T-helper 2 cell treated with Interferon-gamma antibody and Interleukin-4, amounts not matched to agents 100 ng/mL and 5 ng/mL, for 36 hours (primary cell): ENCODE measurements around the gene HPCAL1. TPM values are rescaled to one million over a fixed set of nuclear protein-coding genes. Genes with fewer than 3 reads are reported as not detected.

Experiments
- intact Hi-C: fragments of 100-400 bp; cut with micrococcal nuclease; formaldehyde crosslinking; loops from one replicate; pipeline ENCODE4 v1.15.1; 2023
- total RNA-seq: library from RNA; stranded (reverse); gene quantifications from 2 replicates; pipeline ENCODE4 v1.2.3, GENCODE V29; 2022

HPCAL1 gene
- total RNA-seq, 1 donor from 2014 or later, result 69.4 TPM

- intact Hi-C loops, result loop anchor here (2.0 kb wide), 2 partner anchors 25 to 163 kb away; no protein-coding TSS in a partner anchor
Observed at GRCh38 chr2:10433947-10434885, 131.5 kb downstream of the HPCAL1 start.

GRCh38 chr2:10434886-10435819 lies 132.4 kb downstream of the HPCAL1 start:
- intact Hi-C loops, result loop anchor here (1.0 kb wide), 2 partner anchors 311 to 363 kb away; no protein-coding TSS in a partner anchor

GRCh38 chr2:10435820-10436204 lies 133.1 kb downstream of the HPCAL1 start:
- intact Hi-C loops, result loop anchor here (1.0 kb wide), 2 partner anchors 312 to 364 kb away; no protein-coding TSS in a partner anchor

- intact Hi-C loops, result no loop called here
Observed at GRCh38 chr2:10436583-10437110, 133.9 kb downstream of the HPCAL1 start.

- intact Hi-C loops, result loop anchor here (2.0 kb wide), 1 partner anchor 231 kb away; no protein-coding TSS in a partner anchor
Observed at GRCh38 chr2:10437806-10438205, 135.1 kb downstream of the HPCAL1 start.

GRCh38 chr2:10438688-10439087 lies 136.0 kb downstream of the HPCAL1 start:
- intact Hi-C loops, result loop anchor here (2.0 kb wide), 1 partner anchor 230 kb away; no protein-coding TSS in a partner anchor

- intact Hi-C loops, result loop anchor here (2.0 kb wide), 1 partner anchor 229 kb away; no protein-coding TSS in a partner anchor
Observed at GRCh38 chr2:10439185-10439879, 136.6 kb downstream of the HPCAL1 start.

- intact Hi-C loops, result loop anchor here (2.0 to 10.0 kb wide), 2 partner anchors 229 to 485 kb away; partner anchors contain the start of gene GRHL1
Observed at GRCh38 chr2:10439971-10440370, 137.3 kb downstream of the HPCAL1 start.

- intact Hi-C loops, result loop anchor here (10.0 kb wide), 1 partner anchor 486 kb away; the partner anchor contains the start of gene GRHL1
Observed at GRCh38 chr2:10440736-10441135, 138.0 kb downstream of the HPCAL1 start.

- intact Hi-C loops, result loop anchor here (10.0 kb wide), 1 partner anchor 487 kb away; the partner anchor contains the start of gene GRHL1
Observed at GRCh38 chr2:10441948-10442347, 139.2 kb downstream of the HPCAL1 start.

GRCh38 chr2:10442469-10443126 lies 139.9 kb downstream of the HPCAL1 start:
- intact Hi-C loops, result loop anchor here (10.0 kb wide), 1 partner anchor 488 kb away; the partner anchor contains the start of gene GRHL1

GRCh38 chr2:10444463-10444862 lies 141.8 kb downstream of the HPCAL1 start:
- intact Hi-C loops, result loop anchor here (10.0 kb wide), 1 partner anchor 490 kb away; the partner anchor contains the start of gene GRHL1

- intact Hi-C loops, result loop anchor here (2.0 to 10.0 kb wide), 3 partner anchors 214 to 492 kb away; partner anchors contain the start of genes GRHL1 and PDIA6
Observed at GRCh38 chr2:10446631-10447030, 143.9 kb downstream of the HPCAL1 start.

- intact Hi-C loops, result loop anchor here (2.0 to 10.0 kb wide), 3 partner anchors 213 to 493 kb away; partner anchors contain the start of genes GRHL1 and PDIA6
Observed at GRCh38 chr2:10447300-10447894, 144.7 kb downstream of the HPCAL1 start.

- intact Hi-C loops, result loop anchor here (1.0 to 10.0 kb wide), 10 partner anchors 39 to 1025 kb away; partner anchors contain the start of genes CPSF3, GRHL1, HPCAL1 and ITGB1BP1
Observed at GRCh38 chr2:10447895-10448575, 145.3 kb downstream of the HPCAL1 start, which contains the start of gene ODC1. TSS of gene ODC1 (minus strand) at chr2:10448327. CDS start at chr2:10445032, 3,295 bp downstream.

GRCh38 chr2:10448576-10449485 lies 146.1 kb downstream of the HPCAL1 start:
- intact Hi-C loops, result loop anchor here (1.0 to 10.0 kb wide), 9 partner anchors 40 to 1026 kb away; partner anchors contain the start of genes CPSF3, GRHL1, HPCAL1 and ITGB1BP1

GRCh38 chr2:10449486-10449831 lies 146.8 kb downstream of the HPCAL1 start:
- intact Hi-C loops, result loop anchor here (2.0 to 10.0 kb wide), 4 partner anchors 219 to 1027 kb away; partner anchors contain the start of genes CPSF3, GRHL1, ITGB1BP1 and PDIA6
